Measurements from ENCODE around the gene PET117. TPM values are rescaled to one million over a fixed set of nuclear protein-coding genes. Genes with fewer than 3 reads are reported as not detected.

The PET117 gene
- total and polyA plus RNA-seq, 8 donors = 10.3 to 16.4 (median 14.0) TPM

DNA sequence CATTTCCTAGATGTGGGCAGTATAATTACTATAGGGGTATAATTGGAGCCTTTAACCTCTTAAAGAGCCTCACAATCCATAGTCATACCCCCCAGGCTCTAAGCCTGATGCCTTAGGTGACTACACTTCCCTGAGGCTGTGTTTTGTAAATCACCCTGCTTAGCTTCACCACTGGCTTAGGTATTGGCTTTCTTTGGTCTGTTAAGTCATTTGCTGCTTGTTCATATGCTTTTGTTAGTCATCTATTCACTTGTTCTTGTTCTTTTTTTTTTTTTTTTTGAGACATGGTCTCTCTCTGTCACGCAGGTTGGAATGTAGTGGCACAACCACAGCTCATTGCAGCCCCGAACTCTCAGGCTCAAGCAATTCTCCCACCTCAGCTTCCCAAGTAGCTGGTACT is 26.7 kb downstream of the PET117 start:
- H3K36me3 ChIP-seq = peaks cover 0 to 55% of the 10 kb centered on the region in 2 donors
- H3K4me1 ChIP-seq = peaks cover 0 to 13% of the 10 kb centered on the region in 2 donors
- no peaks in the 10 kb centered on the region for H3K9me3 ChIP-seq
- no peak for DNase-seq
- intact Hi-C loops (cut with DNase I) = no loop called here
- no peak overlapping the region for H3K4me3 ChIP-seq
- TF ChIP-seq CTCF (IDR thresholded peaks at IDR 0.05) = no peak
- H3K27ac ChIP-seq = no peak overlapping the region
- no peak for ATAC-seq
- no peaks in the 10 kb centered on the region for H3K27me3 ChIP-seq

- intact Hi-C loops (cut with DNase I) = no loop called here
- H3K27me3 ChIP-seq = no peaks in the 10 kb centered on the region
- TF ChIP-seq CTCF (IDR thresholded peaks at IDR 0.05) = no peak
- DNase-seq = no peak
- no peaks in the 10 kb centered on the region for H3K9me3 ChIP-seq
- H3K4me1 ChIP-seq = peaks cover 0 to 13% of the 10 kb centered on the region in 2 donors
- ATAC-seq = no peak
- H3K4me3 ChIP-seq = no peak overlapping the region
- H3K36me3 ChIP-seq = peaks cover 0 to 43% of the 10 kb centered on the region in 2 donors
- H3K27ac ChIP-seq = no peak overlapping the region
Observed at GRCh38 chr20:18165553-18165952, 27.9 kb downstream of the PET117 start.

- TF ChIP-seq CTCF (IDR thresholded peaks at IDR 0.05) = no peak
- intact Hi-C loops (cut with DNase I) = no loop called here
Observed at GRCh38 chr20:18166241-18166881, 28.7 kb downstream of the PET117 start.

GRCh38 chr20:18166950-18167349 is 29.3 kb downstream of the PET117 start:
- Histone ChIP-seq H3K27me3 (no peaks in the 10 kb centered on the region), H3K4me1 (peaks cover 0 to 13% of the 10 kb centered on the region in 2 donors), H3K4me3 (no peak overlapping the region), H3K36me3 (peaks cover 0 to 29% of the 10 kb centered on the region in 2 donors), H3K27ac (no peak overlapping the region), H3K9me3 (no peaks in the 10 kb centered on the region)
- TF ChIP-seq CTCF (IDR thresholded peaks at IDR 0.05) = no peak
- ATAC-seq (no peak), DNase-seq (no peak)
- intact Hi-C loops (cut with DNase I) = no loop called here

More at GRCh38 chr20:18166241-18166881, 28.7 kb downstream of the PET117 start:
- peaks cover 0 to 13% of the 10 kb centered on the region in 2 donors for H3K4me1 ChIP-seq
- DNase-seq = no peak
- peaks cover 0 to 35% of the 10 kb centered on the region in 2 donors for H3K36me3 ChIP-seq
- ATAC-seq = no peak
- H3K9me3 ChIP-seq = no peaks in the 10 kb centered on the region
- no peak overlapping the region for H3K27ac ChIP-seq
- H3K27me3 ChIP-seq = no peaks in the 10 kb centered on the region
- no peak overlapping the region for H3K4me3 ChIP-seq

- DNase-seq = no peak
- no peaks in the 10 kb centered on the region for H3K4me1 ChIP-seq
- intact Hi-C loops (cut with DNase I) = no loop called here
- no peaks in the 10 kb centered on the region for H3K9me3 ChIP-seq
- TF ChIP-seq CTCF (IDR thresholded peaks at IDR 0.05) = no peak
- no peaks in the 10 kb centered on the region for H3K27me3 ChIP-seq
- peaks cover 0 to 4% of the 10 kb centered on the region in 2 donors for H3K36me3 ChIP-seq
- no peak overlapping the region for H3K27ac ChIP-seq
- no peak for ATAC-seq
- H3K4me3 ChIP-seq = no peak overlapping the region
Observed at GRCh38 chr20:18172379-18172778, 34.7 kb downstream of the PET117 start.

Data from left lung (tissue), 10 donors.